Measurements from ENCODE around the gene R3HDM4.

R3HDM4 gene

DNA sequence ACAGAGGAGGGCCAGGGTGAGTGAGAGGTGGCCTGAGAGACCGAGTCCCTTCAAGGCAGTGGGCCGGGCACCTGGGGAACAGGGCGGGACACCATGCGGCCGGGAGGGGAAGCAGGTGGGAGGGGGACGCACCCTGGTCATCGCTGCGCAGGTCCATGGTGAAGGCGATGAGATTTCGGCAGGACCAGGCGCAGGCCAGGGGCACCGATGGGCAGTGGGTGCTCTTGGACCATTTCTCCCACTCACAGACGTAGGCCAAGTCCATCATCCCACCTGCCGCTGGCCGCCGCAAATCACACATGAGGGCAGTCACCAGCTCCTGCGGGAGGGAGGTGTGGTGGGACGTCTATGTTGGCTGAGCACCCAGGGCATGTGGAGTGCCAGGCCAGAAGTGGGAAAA lies 22.2 kb downstream of the R3HDM4 start:
- DNase-seq (ENCODE audit: insufficient read length, low spot score) (no peak), FAIRE-seq (no peak)
- no peak for TF ChIP-seq POU2F2 (IDR thresholded peaks at IDR 0.05; ENCODE audit: low read depth, low read length)
- no peak for TF ChIP-seq TAF1 (IDR thresholded peaks at IDR 0.05; ENCODE audit: low read depth, low read length)
- no peak for TF ChIP-seq POLR2AphosphoS5 (IDR thresholded peaks at IDR 0.05; ENCODE audit: low read depth, low read length)
- TF ChIP-seq POLR2A (IDR thresholded peaks at IDR 0.05; ENCODE audit: low read depth, low read length): no peak
- TF ChIP-seq PAX5 (IDR thresholded peaks at IDR 0.05; ENCODE audit: insufficient read depth, low read length, severe bottlenecking): no peak
- TF ChIP-seq SPI1 (IDR thresholded peaks at IDR 0.05; ENCODE audit: low read depth, low read length): no peak

DNA sequence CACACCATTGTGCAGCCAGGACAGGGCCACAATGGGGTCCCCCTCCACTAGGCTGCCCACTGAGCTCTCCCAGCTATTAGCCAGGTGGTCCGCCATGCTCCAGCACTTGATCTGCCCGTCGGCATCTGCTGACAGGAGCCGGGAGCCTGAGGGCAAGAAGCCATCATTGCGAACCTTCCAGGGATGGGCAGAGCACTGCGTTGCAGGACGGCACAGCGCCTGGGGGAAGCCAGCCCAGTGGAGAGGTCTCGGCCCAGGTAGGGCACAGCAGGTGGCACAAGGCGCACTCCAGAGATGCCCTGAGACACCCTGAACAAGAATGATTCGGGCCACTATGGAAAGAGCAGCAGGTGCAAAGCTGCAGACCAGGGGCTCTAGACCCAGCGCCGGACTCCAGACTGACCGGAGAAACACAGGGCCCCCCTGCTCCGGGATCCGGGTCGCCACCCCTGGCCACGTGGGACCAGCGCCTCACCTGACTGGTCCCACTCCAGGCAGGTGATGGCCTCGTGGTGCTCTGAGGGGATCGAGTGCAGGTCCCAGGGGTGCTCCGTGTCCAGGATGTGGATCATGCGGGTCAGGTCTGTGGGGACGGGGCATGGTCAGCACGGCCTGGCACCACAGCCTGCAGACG lies 23.2 kb downstream of the R3HDM4 start:
- no peak for FAIRE-seq
- no peak for DNase-seq (ENCODE audit: insufficient read length, low spot score)
- TF ChIP-seq PAX5 (IDR thresholded peaks at IDR 0.05; ENCODE audit: insufficient read depth, low read length, severe bottlenecking) (no peak), TAF1 (IDR thresholded peaks at IDR 0.05; ENCODE audit: low read depth, low read length) (no peak)

DNA sequence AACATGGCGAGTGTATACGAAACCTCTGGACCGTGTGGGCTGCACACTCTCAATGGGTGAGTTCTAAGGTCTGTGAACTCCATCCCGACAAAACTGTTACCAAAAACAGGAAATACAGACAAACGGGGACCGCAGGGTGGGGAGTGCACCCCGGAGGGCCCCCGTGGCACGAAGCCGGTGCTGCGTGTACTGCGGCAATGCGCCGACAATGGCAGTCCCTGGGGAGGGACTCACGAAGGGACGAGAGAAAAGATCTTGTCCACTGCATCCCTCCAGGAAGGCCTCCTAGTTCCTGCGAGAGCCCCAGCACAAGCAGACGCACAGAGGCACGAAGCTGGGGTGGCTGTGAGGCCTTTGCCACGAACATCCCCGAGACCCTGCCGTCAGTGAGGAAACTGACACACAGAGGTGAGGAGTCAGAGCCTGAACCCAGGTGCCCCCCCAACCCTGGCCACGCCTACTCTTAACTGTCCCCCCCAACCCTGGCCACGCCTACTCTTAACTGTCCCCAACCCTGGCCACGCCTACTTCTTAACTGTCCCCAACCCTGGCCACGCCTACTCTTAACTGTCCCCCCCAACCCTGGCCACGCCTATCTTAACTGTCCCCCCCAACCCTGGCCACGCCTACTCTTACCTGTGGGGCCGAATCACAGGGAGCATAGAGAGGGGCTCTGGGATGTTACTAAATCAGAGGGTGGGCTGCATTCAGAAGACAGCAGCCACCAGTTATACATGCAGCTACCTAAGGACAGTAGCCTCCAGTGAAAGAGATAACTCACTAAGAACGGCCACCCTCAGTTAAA lies 24.2 kb downstream of the R3HDM4 start:
- DNase-seq (ENCODE audit: insufficient read length, low spot score): no peak
- no peak for FAIRE-seq
- TF ChIP-seq TAF1 (IDR thresholded peaks at IDR 0.05; ENCODE audit: low read depth, low read length): no peak
- no peak for TF ChIP-seq POU2F2 (IDR thresholded peaks at IDR 0.05; ENCODE audit: low read depth, low read length)
- no peak for TF ChIP-seq SPI1 (IDR thresholded peaks at IDR 0.05; ENCODE audit: low read depth, low read length)
- no peak for TF ChIP-seq POLR2AphosphoS5 (IDR thresholded peaks at IDR 0.05; ENCODE audit: low read depth, low read length)
- TF ChIP-seq PAX5 (IDR thresholded peaks at IDR 0.05; ENCODE audit: insufficient read depth, low read length, severe bottlenecking): no peak
- TF ChIP-seq POLR2A (IDR thresholded peaks at IDR 0.05; ENCODE audit: low read depth, low read length): no peak

DNA sequence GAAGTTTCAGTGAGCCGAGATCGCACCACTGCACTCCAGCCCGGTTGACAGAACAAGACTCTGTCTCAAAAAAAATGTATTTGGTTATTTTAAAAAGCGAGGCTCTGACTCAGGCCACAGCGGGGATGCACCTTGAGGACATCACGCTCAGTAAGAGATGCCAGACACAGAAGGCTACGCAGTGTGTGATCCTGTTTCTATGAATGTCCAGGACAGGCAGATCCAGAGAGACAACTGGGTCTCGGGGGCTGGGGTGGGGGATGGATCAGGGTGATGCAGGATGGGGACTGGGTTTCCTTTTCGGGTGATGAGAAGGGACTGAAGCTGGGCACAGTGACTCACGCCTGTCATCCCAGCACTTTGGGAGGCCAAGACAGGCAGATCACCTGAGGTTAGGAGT lies 25.4 kb downstream of the R3HDM4 start:
- DNase-seq (ENCODE audit: insufficient read length, low spot score) (no peak), FAIRE-seq (no peak)
- TF ChIP-seq POLR2A (IDR thresholded peaks at IDR 0.05; ENCODE audit: low read depth, low read length) (no peak), SPI1 (IDR thresholded peaks at IDR 0.05; ENCODE audit: low read depth, low read length) (no peak), POLR2AphosphoS5 (IDR thresholded peaks at IDR 0.05; ENCODE audit: low read depth, low read length) (no peak), POU2F2 (IDR thresholded peaks at IDR 0.05; ENCODE audit: low read depth, low read length) (no peak), PAX5 (IDR thresholded peaks at IDR 0.05; ENCODE audit: insufficient read depth, low read length, severe bottlenecking) (no peak), TAF1 (IDR thresholded peaks at IDR 0.05; ENCODE audit: low read depth, low read length) (no peak)

DNA sequence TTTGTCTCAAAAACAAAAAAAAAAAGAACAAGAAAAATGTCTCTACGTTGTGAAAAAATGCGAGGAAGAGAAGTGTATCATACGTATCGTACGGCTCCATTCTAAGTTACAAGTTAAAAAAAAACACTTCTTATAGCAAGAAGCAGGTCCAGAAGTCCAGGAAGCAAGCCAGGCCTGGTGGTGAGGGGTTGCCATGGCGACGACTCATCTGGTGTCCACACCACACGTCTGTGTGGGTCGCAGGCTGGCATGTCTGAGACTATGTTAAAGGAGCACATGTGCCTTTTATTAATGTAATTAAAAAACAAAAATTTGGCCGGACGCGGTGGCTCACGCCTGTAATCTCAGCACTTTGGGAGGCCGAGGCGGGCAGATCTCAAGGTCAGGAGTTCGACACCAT lies 25.9 kb downstream of the R3HDM4 start:
- DNase-seq (ENCODE audit: insufficient read length, low spot score) (no peak), FAIRE-seq (no peak)
- no peak for TF ChIP-seq TAF1 (IDR thresholded peaks at IDR 0.05; ENCODE audit: low read depth, low read length)
- TF ChIP-seq POU2F2 (IDR thresholded peaks at IDR 0.05; ENCODE audit: low read depth, low read length): no peak
- TF ChIP-seq SPI1 (IDR thresholded peaks at IDR 0.05; ENCODE audit: low read depth, low read length): no peak
- no peak for TF ChIP-seq PAX5 (IDR thresholded peaks at IDR 0.05; ENCODE audit: insufficient read depth, low read length, severe bottlenecking)
- no peak for TF ChIP-seq POLR2A (IDR thresholded peaks at IDR 0.05; ENCODE audit: low read depth, low read length)
- no peak for TF ChIP-seq POLR2AphosphoS5 (IDR thresholded peaks at IDR 0.05; ENCODE audit: low read depth, low read length)

DNA sequence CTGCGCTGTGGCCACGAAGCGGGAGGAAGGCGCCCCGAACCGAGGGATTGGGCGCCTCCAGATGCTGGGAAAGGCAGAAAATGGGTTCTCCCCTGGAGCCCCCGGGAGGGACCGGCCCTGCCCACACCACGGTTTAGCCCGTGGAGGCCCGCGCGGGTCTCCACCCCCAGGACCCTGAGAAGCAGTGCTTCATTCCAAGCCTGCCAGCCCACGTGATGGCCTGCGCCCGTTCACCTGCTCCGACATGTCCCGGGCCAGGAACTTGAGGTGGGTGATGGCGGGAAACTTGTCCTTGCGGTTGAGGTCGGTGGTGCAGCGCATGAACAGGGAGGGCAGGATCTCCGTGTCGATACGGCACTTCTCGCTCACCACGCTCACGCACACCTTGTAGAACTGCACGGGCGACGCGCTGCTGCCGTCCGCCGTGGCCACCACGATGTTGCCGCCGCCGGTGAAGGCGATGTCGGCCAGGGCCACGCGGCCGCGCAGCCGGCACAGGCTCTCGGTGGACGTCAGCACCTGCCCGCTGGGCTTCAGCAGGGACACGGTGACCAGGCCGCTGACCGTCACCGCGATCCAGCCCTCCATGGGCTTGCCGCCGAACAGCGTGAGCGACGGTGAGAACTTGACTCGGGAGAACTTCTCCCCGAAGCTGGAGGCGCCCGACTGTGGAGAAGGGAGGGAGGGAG lies 27.3 kb downstream of the R3HDM4 start:
- TF ChIP-seq POU2F2 (IDR thresholded peaks at IDR 0.05; ENCODE audit: low read depth, low read length) (no peak), POLR2AphosphoS5 (IDR thresholded peaks at IDR 0.05; ENCODE audit: low read depth, low read length) (no peak), SPI1 (IDR thresholded peaks at IDR 0.05; ENCODE audit: low read depth, low read length) (no peak), TAF1 (IDR thresholded peaks at IDR 0.05; ENCODE audit: low read depth, low read length) (no peak), PAX5 (IDR thresholded peaks at IDR 0.05; ENCODE audit: insufficient read depth, low read length, severe bottlenecking) (no peak), POLR2A (IDR thresholded peaks at IDR 0.05; ENCODE audit: low read depth, low read length) (no peak)

DNA sequence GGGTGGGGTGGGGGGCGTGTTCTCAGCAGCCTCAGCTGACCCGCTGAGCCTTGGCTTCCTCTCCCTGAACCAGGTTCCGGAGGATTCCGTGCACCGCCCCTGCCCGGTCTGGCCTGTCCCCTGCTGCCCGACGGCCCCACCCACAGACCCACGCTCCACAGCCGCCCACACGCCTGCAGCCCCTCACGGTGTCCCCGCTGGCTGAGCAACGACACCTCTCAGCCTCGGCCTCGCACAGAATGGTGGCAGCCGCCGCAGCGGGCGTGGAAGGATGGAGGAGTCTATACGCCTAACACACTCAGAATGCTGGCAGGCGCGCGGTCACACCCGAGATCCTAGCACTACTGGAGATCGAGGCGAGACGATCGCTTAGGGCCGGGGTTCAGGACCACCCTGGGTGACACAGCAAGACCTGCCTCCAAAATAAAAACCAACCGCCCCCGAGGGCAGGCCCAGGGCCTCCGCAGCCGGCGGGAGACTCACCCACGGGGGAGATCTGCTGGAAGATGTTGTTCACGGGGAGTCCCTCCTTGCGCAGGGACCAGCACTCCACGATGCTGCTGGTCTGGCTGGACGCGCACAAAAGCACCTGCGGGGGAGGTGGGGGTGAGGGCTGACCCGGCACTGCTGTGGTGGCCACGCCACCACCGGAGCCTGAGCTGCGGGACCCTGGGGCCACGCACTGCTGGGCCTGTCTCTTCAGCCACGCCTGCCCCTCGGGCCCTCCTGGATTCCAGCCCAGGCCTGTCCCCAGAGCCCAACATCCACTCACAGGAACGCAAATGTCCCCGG lies 28.4 kb downstream of the R3HDM4 start:
- FAIRE-seq (no peak), DNase-seq (ENCODE audit: insufficient read length, low spot score) (no peak)
- no peak for TF ChIP-seq POLR2AphosphoS5 (IDR thresholded peaks at IDR 0.05; ENCODE audit: low read depth, low read length)
- TF ChIP-seq SPI1 (IDR thresholded peaks at IDR 0.05; ENCODE audit: low read depth, low read length): no peak
- no peak for TF ChIP-seq POU2F2 (IDR thresholded peaks at IDR 0.05; ENCODE audit: low read depth, low read length)
- no peak for TF ChIP-seq PAX5 (IDR thresholded peaks at IDR 0.05; ENCODE audit: insufficient read depth, low read length, severe bottlenecking)
- no peak for TF ChIP-seq TAF1 (IDR thresholded peaks at IDR 0.05; ENCODE audit: low read depth, low read length)
- TF ChIP-seq POLR2A (IDR thresholded peaks at IDR 0.05; ENCODE audit: low read depth, low read length): no peak

More for the DNA sequence above, 27.3 kb downstream of the R3HDM4 start:
- no peak for FAIRE-seq
- no peak for DNase-seq (ENCODE audit: insufficient read length, low spot score)

DNA sequence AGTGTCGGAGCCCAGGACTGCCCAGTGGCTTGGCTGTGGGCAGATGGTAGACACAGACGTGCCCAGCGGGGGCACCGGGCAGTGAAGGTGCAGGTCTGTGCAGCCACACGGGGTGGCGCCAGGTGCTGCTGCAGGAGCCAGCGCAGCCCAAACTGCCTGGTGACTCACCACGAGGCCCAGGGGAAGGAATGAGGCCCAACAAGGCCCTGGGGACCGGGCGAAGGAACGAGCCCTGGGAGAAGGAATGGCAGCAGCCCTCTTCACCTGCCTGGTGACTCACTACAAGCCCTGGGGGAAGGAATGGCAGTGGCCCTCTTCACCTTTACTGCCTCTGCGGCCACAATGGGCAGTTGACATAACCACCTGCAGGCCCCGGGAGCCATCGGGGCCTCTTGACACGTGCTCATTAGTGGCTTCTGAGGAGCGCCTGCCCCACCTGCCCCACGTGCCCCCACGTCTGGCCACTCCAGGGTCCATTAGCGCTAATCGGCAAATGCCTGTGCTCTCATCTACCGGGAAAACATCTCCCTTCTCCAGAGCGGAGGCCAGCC lies 29.3 kb downstream of the R3HDM4 start:
- FAIRE-seq (no peak), DNase-seq (ENCODE audit: insufficient read length, low spot score) (no peak)
- TF ChIP-seq SPI1 (IDR thresholded peaks at IDR 0.05; ENCODE audit: low read depth, low read length) (no peak), TAF1 (IDR thresholded peaks at IDR 0.05; ENCODE audit: low read depth, low read length) (no peak), POU2F2 (IDR thresholded peaks at IDR 0.05; ENCODE audit: low read depth, low read length) (no peak), PAX5 (IDR thresholded peaks at IDR 0.05; ENCODE audit: insufficient read depth, low read length, severe bottlenecking) (no peak), POLR2AphosphoS5 (IDR thresholded peaks at IDR 0.05; ENCODE audit: low read depth, low read length) (no peak), POLR2A (IDR thresholded peaks at IDR 0.05; ENCODE audit: low read depth, low read length) (no peak)
